Eye (tissue), 1 donor: ENCODE data around the gene CARD9.

ENCODE experiments used
- DNase-seq: peaks from one replicate; pipeline ENCODE4 v3.0.0-alpha.2; 2015

CARD9 gene

DNA sequence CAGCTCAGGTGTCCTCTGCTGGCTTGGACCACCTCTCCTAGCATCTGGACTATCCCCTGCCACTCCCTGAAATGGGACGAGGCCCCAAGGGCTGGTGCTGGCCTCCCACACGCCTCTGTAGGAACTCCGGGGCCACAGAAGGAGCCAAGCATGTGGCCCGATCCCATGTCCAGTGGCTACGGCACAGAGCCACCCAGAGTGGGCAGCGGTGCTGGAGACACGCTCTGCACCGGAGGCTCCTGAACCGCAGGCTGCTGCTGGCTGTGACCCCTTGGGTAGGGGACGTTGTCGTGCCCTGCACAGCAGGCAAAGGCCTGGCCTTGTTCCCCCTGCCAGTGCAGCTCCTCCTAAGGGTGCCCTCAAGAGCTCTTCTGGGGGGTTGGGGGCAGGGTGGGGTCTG is 6.4 kb upstream of the CARD9 start:
- no peak for DNase-seq

DNA sequence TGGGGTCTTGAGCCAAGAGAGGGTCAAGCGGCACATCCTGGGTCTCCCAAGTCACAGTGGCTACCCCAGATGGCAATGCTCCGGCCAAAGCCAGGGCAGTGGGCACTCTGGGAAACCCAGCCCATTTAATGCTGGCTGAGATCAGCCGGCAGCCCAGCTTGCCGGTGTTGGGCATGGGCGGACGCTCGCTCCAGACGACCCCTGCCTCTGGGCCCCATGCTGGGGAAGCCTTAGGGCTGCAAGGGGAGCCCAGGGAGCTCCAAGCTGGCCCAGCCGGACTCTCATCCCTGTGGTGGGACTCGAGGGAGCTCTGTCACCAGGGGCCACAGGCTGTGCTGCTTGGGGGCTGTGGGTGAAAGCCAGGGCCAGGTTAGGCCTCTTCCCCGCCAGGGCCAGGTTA is 5.9 kb upstream of the CARD9 start:
- DNase-seq = no peak

DNA sequence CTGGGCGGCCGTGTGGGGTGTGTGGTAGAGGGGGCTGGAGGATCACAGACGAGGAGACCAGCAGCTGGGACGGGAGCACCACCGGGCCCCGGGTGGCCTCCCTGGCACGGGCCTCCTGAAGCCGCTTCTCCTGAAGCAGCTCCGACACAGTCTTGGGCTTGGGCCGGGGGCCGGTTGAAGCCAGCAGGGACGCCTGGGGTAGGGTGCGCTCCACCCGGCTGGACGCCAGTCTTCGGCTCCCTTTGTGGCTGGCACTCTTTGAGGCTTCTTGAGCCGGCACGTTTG is 5.5 kb upstream of the CARD9 start:
- DNase-seq = no peak

DNA sequence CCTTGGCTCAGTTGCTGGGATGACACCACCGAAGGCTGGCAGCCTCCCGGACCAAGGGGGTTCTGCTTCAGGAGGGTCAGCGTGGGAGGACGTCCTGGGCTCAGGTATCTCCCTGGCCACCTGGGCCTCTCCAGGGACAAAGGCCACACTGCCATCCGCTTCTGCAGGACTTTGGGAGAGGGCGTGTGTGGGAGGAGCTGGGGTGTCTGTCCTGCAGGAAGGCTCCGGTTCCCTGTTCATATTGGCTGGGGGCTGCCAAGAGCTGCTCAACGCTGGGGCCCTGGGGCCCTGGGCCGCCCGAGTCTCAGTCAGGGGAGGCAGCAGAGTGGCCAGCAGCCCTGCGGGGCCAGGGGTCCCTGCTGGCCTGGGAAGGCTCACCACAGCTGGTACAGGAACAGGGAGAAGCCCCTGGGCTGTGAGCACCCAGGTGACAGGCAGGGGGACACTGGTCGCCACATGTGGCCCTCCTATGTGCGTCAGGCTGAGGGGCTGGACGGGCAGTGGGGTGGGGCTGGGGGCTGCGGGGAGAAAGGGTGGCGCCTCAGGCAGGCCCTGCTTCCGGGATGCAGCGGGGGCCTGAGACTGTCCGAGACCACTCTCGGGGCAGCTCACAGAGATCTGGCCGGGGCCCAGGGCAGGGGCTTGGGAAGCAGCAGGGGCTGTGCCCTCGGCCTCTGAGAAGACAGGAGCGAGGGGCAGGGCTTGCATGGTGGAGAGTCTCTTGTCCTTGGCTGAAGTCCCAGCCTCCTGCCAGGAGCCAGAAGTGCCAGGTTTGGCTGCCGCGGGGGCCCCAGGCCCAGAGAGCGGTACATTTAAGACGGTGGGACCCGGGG is 4.9 kb upstream of the CARD9 start:
- DNase-seq = no peak

DNA sequence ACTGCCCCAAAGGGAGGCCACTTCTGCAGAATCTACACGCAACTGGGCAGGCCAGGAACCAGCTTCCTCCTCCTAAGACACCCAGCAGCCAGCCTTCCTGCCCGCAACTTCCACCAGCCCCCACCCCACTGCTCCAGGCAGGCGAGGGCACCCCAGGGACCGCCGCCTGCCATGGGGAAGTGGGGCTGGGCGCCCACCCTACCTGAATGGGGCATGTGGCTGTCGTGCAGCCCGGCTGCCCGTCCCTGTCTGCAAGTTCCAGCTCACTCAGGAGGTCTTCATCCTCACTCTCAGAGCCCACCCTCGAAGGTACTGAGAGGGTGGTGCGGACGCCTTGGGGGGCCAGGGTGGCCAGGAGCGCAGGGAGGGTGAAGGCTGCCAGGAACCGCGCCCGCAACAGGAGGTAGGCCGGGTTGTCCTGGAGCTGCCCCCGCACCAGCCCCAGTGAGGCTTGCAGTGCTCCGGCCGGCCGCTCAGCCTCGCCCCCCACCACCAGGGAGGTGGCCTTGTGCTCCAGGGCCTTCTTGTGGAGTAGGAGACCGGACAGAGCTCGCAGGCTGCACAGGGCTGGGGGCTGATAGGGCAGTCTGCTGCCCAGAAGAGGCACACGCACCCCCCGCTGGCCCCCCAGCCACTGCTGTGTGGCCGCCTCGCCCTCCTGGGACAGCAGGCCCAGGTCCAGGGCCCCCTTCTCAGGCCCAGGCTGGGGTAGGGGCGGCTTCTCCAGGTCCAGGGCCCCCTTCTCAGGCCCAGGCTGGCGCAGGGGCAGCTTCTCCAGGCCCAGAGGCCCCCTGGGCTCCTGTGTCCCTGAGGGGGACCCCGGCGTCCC is 4.1 kb upstream of the CARD9 start:
- DNase-seq = no peak

DNA sequence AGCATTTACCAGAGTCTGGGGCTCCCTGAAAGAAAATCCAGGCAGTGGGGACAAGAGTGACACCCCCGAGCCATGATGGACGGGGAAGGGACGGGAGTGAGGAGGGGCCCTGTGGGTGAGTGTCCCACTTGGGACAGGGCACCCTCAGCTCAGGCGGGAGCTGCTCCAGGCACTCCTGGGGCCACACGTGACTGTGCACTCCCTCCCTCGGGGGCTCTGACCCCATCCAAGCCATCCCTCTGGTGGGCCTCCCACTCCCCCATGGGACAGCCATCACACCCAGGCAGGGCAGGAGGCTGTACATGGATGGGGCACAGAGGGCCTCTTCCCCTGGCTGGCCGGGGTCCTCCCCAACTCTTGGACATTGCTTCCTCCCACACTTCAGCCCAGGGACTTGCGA is 3.0 kb upstream of the CARD9 start:
- no peak for DNase-seq

DNA sequence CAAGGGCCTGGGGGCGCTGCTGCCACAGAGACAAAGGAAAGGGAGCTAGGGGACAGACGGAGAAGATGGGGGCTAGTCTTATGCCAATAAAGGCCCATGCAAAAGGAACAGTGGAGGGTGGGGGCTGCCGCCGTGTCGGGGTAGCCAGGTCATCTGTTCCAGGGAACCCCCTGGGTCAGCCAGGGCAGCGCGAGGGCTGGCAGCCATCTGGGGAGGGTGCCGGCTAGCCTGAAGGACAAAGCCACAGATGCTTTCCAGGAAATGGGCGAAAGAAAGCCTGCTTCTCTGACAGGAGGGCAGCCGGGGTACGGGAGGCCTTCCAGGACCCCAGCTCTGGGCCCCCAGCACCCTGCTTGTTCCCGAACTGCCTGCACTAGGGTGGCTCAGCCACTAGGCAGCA is 1.6 kb upstream of the CARD9 start:
- no peak for DNase-seq

DNA sequence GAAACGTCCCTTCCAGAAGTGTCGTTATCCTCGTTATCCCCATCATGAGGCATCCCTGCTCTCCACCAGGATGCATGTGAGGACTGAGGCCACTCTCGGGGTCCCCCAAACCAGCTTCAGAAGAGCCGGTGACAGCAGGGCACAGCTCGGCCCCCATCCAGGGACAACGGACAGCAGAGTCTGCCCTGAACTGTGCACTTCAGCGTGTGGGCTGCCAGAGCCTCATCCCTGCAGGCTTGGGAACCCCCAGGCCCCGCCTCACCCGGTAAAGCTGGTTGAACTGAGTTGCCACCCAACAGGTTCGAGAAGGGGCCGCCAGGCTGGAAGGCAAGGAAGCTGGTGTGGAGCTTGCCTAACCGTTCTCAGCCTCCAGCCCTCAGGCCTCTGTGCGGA is 710 bp upstream of the CARD9 start:
- DNase-seq = no peak

DNA sequence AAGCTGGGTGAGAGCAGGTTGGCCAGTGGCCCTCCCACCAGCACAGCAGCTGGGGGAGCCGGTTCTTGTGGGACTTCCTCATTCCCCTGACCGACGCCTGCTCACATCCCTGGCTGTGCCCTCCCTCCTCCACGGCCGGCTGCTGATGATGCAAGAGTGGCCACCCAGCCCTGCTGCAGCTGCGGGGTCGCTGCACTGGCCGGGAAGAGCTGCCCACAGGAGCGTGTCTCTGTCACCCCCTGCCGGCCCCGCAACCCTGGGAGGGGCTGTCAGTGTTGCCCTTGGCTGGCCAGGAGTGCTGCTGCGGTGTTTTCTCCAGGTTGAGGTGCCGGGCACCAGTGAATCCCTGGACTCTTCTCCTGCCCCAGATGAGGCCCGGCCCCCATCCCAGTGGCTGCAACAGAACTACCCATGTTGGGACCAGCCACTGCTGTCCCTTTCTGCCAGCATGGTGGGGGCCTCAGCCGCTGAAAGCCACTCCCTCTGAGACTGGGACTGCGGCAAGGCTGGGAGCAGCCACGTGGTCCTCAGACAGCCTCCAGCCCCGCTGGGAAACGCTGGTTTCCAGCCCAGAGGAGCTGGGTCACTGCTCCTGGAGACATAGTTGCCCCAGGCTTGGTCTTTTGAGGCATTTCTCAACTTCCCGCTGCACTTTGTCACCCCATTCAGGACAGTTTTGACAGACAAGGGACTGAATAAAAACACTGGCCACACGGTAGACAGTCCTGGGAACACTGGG is 739 bp downstream of the CARD9 start:
- DNase-seq = peak; percentile 76

DNA sequence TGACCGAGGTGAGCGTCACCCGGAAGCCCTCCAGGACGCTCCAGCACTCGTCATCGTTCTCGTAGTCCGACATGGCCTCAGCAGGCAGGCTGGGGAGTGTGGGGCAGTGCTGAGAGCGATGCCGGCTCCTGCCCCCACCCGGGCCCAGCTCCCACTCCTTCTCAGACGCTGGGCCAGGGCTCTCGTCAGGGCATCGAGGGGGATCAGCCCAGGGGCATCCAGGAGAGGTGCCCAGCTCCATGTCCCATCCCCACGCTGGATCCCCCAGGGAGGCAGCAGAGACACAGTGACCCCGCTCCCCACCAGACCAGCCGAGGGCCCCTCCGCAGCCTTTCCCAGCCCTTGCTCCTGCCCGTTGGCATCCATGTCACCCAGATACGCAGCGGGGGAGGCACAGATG is 1.5 kb downstream of the CARD9 start:
- no peak for DNase-seq

DNA sequence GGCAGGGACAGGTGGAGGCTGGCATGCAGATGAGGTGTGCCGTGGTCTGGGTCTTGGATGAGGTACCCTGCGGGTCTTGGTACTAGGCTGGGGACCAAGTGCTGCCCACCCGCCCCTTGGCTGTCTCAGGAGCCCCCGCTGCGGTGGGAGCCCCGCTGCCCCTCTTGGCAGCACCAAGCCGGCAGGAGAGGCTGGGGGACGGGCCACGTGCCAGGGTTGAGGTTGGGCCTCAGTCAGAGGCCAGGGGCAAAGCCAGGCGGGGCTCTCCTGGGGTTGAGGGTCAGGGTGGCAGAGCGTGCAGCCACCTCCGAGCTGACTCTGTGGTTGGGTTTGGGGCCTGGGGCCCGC is 2.0 kb downstream of the CARD9 start:
- DNase-seq = no peak

DNA sequence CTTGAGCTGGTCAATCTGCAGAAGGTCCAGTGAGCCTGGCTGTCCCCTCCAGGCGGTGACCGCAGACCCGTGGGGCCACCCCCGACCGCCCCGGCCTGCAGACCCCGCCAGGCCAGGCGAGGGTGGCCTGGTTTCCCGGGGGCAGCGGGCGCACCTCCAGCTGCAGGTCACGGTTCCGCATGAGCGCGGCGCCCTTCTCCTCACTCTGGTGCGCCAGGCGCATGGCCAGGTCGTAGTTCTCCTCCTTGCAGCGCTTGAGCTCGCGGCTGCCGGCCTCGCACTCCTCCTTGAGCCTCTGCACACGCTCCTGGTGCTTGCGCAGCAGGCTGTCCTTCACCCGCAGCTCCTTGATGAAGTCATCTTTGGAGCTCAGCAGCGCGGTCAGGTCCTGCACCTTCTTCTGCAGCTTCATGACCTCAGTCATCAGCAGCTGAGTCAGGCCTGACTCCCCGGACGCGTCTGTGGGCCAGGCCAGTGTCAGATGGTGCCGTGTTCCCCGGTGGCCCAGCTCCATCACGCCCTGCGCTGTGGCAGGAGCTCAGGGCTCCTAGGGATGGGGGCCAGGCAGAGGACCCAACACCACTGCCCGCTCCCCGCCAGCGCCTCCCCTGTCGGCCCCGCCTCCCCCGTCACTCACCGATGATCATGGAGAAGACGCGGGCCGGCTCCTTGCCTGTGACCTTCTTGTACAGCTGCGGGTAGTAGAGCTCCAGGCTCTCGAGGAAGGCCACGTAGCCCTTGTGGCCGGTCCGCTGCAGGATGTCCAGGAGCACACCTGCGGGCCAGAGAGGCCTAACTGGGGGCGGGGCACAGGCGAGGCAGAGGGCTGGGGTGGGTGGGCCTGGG is 2.6 kb downstream of the CARD9 start:
- no peak for DNase-seq

DNA sequence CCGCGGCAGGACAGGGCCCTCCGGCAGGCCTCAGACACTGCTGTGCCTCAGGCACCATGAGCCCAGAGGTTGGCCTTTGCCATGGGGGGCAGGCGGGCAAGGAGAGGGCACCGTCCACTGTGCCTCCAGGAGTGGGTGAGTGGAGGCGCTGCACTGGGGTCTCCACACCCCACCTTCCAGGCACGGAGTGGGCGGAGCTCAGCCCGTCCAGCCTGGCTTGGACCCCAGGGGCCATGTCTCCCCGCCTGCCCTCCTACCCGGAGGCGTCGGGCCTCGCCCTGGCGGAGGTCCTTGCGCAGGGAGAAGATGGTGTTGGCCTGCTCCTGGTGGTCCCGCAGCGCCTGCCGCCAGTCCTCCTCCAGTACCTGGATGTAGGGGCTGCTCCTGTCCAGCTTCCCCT is 3.4 kb downstream of the CARD9 start:
- DNase-seq = no peak

DNA sequence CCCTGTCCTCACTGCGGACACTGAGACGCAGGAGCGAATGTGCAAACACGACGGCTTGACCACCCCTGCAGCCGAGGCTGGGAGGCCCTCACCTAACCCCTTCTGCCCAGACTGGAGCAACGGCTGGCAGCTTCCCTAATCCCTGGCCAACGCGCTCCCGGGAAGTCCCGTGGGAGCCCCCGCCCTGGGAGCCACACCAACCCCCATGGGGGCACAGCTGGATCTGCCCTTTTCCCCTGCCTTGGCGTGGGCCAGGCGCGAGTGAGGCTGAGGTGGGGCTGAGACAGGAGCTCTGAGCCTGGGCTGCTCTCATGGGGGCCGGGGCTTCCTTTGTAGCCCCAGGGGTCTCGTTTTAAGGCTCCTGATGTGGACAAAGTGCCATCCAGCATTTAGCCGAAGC is 5.3 kb downstream of the CARD9 start:
- DNase-seq = no peak

DNA sequence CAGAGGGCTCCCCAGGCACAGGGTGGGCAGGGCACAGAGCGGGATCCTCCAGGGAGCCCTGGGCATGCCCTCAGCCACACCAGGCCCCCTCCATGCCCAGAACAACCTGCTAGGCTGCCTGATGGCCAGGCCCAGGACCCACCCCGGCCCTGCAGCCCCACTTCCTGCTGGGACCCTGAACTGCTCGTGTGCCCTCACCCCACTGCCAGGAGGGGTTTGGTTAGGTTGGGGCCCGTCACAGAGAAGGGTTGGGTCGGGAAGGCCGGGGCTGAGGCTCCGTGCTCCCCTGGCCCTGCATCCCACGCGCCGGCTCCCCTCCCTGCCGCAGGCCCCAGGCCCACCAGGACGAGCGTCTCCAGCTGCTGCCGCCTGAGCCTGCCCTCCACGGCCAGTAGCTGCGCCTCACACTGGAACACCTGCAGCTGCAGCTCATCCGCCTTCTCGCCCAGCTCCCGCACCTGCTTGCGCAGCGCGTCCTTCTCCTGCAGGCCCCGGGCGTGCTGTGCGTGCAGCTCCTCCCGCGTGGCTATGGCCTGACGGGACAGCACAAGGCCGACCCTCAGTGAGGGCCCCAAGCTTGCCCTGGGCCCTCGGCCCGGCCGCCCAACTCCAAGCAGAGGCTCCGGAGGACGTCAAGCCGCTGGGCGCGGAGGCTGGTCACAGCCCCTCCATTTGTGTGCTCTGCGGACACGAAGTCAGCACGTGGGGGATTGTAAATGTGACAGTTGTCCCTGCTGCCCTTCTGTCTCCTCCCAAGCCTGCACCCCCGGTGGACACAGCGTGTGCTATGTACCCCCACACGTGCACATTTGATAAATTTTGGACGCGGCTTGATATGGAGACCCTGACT is 5.9 kb downstream of the CARD9 start:
- DNase-seq = no peak

DNA sequence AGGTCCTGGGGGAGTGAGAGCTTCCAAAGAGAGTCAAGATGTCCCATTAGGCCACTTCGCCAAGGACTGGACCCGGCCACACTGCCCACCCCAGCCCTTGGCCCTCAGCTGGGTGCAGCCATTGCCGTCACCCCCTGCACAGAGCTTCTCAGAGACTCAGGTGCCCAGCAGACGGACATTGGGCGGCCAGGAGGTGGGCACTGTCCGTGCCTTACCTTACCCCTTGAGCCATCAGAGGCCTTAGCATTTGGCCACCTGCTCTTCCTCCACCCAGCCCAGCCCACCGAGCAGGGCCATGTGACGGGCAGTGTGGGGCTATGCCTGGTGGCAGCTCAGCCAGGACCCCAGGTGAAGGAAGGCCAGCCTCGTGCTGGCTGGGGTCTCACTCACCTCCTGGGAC is 6.6 kb downstream of the CARD9 start:
- no peak for DNase-seq

DNA sequence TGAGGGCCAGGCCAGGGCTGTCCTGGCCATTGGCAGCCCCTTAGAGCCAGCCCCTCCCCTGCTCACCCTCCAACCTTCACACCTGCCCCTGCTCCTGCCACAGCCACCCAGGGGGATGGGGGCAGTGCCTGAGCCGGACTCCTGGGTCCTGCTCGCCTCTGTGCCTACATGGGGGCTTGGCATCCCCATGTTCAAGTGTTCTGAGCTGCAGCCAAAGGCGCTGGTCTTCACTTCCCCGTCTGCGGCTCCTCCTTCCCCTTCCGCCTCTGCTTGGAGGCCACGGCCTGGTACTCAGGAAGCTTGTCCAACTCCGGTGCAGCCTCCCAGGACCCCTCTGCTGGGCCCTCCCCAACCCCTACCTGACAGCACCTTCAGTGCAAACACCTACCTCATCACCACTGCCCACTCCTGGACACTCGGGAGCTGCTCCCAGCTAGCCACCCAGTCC is 7.7 kb downstream of the CARD9 start:
- DNase-seq = no peak

DNA sequence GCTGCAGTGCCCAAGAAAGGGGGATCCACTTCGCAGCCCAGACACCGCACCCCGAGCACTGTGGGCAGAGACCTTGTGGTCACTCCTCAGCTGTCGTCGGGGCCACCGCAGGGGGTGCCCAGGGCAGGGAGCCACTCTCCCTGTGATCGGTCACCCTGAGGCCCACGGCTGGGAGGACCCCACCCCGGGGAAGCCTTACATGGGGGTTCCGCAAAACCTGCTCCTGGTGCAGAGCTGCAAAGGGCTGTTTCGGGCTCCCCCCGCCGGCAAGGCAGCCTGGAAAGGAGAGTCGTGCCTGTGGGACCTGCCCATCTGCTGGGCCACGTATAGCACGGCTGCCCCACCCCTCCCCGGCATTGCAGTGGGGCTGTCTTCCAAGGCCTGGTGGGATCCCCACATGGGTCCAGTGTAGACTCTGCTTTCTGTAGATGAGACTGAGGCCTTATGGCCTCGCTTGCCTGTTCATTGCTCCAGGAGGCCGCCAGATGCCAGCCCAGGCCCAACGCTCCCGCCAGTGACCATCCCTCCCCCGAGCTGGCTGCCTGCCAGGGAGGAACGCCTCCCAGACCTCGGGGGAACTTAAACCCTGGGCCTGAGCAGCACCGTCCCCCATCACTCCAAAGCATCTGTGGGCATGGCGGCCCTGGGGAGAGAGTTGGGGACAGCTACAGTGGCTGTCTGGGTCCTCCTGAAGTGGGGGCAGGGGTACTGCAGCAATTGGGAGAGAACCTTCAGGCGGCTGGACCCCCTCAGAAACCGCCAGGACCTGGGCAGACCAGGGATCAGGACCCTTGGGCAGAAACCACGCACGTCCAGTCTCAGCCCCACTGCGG is 8.3 kb downstream of the CARD9 start:
- DNase-seq = peak; percentile 63

DNA sequence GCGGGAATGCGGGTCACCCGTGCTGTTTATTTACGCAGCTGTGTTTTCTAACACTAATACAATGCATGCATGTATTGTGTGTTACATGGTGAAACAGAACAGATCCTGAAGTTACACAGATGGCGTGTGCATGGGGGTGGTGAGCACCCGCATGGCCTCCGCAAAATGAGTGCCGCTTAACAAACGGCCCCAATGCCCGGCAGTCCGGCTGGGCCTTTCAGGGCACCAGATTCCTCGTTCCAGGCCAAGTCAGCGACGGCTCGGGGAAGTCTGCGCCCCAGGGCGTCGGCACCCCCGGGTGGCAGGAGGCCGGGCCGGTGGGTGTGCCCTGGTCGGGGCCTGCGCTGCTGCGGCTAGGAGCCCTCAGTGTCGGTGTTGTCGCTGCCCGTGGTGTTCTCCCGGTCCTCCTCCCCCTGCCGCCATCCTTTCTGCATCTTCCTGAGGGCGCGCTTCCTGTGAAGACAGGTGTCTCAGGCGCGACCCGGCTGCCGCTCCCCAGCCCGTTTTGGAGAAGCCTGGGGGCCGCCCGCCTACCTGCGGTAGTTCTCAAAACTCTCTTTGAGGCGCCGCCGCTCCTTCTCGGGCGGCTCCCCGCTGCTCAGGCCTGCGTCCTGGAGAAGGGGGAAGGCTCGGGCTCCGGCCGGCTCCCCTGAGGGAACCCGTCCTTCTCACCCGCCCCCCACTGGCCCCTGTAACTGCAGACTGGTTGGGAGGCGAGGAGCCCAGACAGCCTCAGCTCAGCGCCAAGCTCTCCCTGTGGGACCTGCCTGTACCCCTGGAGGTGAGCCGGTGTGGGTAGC is 9.3 kb downstream of the CARD9 start:
- no peak for DNase-seq
